Keratinocyte (primary cell): ENCODE data around the gene DSG4. TPM values are rescaled to one million over a fixed set of nuclear protein-coding genes. Genes with fewer than 3 reads are reported as not detected.

Source experiments
- DNase-seq: peaks from one replicate; pipeline ENCODE4 v3.0.0-alpha.2; 2011; ENCODE audit warnings: low read depth, missing footprints, low spot score
- FAIRE-seq: peaks from 2 replicates; lab custom pipeline; 2011; peaks lifted over from hg19 to GRCh38; lab: Jason Lieb, UNC
- H2AFZ ChIP-seq: 2 replicates; pipeline ENCODE4 v1.6.0; 2012; ENCODE audit warnings: low read length, control low read depth, inconsistent platforms; ENCODE audit not compliant: control insufficient read depth
- H3K27ac ChIP-seq: 2 replicates; pipeline ENCODE4 v1.5.1; 2011; ENCODE audit warnings: low read length; ENCODE audit not compliant: control insufficient read depth, insufficient read depth
- H3K27me3 ChIP-seq: 3 replicates; pipeline ENCODE4 v1.6.0; 2011; ENCODE audit warnings: low read length; ENCODE audit not compliant: control insufficient read depth, insufficient read depth; ENCODE audit errors: extremely low read depth
- H3K36me3 ChIP-seq, 2 experiments: 2 replicates in 1 of 2; 3 replicates in 1 of 2; pipeline ENCODE4 v1.5.1; 2011; ENCODE audit warnings: low read length in 2 of 2, mild to moderate bottlenecking in 1 of 2; ENCODE audit not compliant: control insufficient read depth in 2 of 2, insufficient read depth in 2 of 2; ENCODE audit errors: extremely low read depth in 1 of 2
- H3K4me1 ChIP-seq: 3 replicates; pipeline ENCODE4 v1.5.1; 2011; ENCODE audit warnings: low read length; ENCODE audit not compliant: control insufficient read depth, insufficient read depth; ENCODE audit errors: extremely low read depth
- H3K4me2 ChIP-seq: 3 replicates; pipeline ENCODE4 v1.6.0; 2011; ENCODE audit warnings: low read depth, low read length; ENCODE audit not compliant: control insufficient read depth, insufficient read depth; ENCODE audit errors: extremely low read depth
- H3K4me3 ChIP-seq, 3 experiments: fragments of 200-600 bp in 1 of 3; sonication (generic) in 1 of 3; 2 replicates in 2 of 3; 3 replicates in 1 of 3; pipeline ENCODE4 v1.5.1; 2011 to 2016; ENCODE audit warnings: low read length in 3 of 3, mild to moderate bottlenecking in 3 of 3, control low read depth in 2 of 3, inconsistent platforms in 1 of 3, low read depth in 1 of 3, mixed read lengths in 1 of 3, mixed run types in 1 of 3, moderate library complexity in 1 of 3; ENCODE audit not compliant: control insufficient read depth in 2 of 3, insufficient read depth in 2 of 3; ENCODE audit errors: extremely low read depth in 1 of 3
- H3K79me2 ChIP-seq: 2 replicates; pipeline ENCODE4 v1.6.0; 2012; ENCODE audit warnings: low read length; ENCODE audit not compliant: control insufficient read depth, insufficient read depth
- H3K9ac ChIP-seq: 3 replicates; pipeline ENCODE4 v1.6.0; 2011; ENCODE audit warnings: low read length; ENCODE audit not compliant: control insufficient read depth, insufficient read depth; ENCODE audit errors: extremely low read depth
- H3K9me1 ChIP-seq: 3 replicates; pipeline ENCODE4 v1.6.0; 2011; ENCODE audit warnings: low read length; ENCODE audit not compliant: control insufficient read depth, insufficient read depth; ENCODE audit errors: extremely low read depth
- H3K9me3 ChIP-seq: 2 replicates; pipeline ENCODE4 v1.5.1; 2012; ENCODE audit warnings: low read depth, low read length; ENCODE audit not compliant: control insufficient read depth
- H4K20me1 ChIP-seq: 3 replicates; pipeline ENCODE4 v1.6.0; 2011; ENCODE audit warnings: low read length; ENCODE audit not compliant: control insufficient read depth, insufficient read depth; ENCODE audit errors: extremely low read depth
- CTCF ChIP-seq, 3 experiments: IDR thresholded peaks in 1 of 3; conservative IDR thresholded peaks in 1 of 3; optimal IDR thresholded peaks in 1 of 3; 2 replicates in 2 of 3; 3 replicates in 1 of 3; pipeline versions ENCODE3 to v1.5.1; 2011; ENCODE audit warnings: low read length in 3 of 3, mild to moderate bottlenecking in 3 of 3, moderate library complexity in 2 of 3, control low read depth in 1 of 3, inconsistent platforms in 1 of 3; ENCODE audit not compliant: insufficient read depth in 2 of 3; ENCODE audit errors: extremely low read depth in 1 of 3
- EZH2 ChIP-seq: IDR thresholded peaks from one replicate; pipeline ENCODE4 v1.6.1; 2012; ENCODE audit warnings: inconsistent platforms, mild to moderate bottlenecking, low read length, moderate library complexity
- dilution Hi-C: fragments of 300-500 bp; cut with MboI; formaldehyde crosslinking; loops from one replicate; pipeline ENCODE4 v1.7.0; 2020; ENCODE audit warnings: low sequenced_read_pairs; ENCODE audit not compliant: extremely low pct_ligation_motif_present
- polyA plus RNA-seq, 5 experiments: library from polyadenylated mRNA; depleted of rRNA in 3 of 5; stranded (reverse) in 3 of 5; stranded (forward) in 1 of 5; unstranded in 1 of 5; fragments of >200 nt; gene quantifications; 1 replicate in 1 of 5; 2 replicates in 3 of 5; 3 replicates in 1 of 5; pipeline versions ENCODE4 v1.2.1 to v1.2.3, GENCODE V29; 2011 to 2012; ENCODE audit warnings: missing spikeins in 2 of 5, low read depth in 1 of 5, low replicate concordance in 1 of 5

DSG4 gene
- polyA plus RNA-seq, 1 donor (not counting 4 experiments of a cell fraction or from before 2014, with no cell fraction given), result 0.18 TPM

GRCh38 chr18:31380912-31381311 lies 4.3 kb downstream of the DSG4 start:
- H3K36me3 ChIP-seq, result no peaks in the 10 kb centered on the region
- H3K9ac ChIP-seq, result no peak overlapping the region
- H3K4me2 ChIP-seq, result no peak overlapping the region
- H4K20me1 ChIP-seq, result no peaks in the 10 kb centered on the region
- no peak overlapping the region for H2AFZ ChIP-seq
- H3K79me2 ChIP-seq, result no peaks in the 10 kb centered on the region
- H3K9me3 ChIP-seq, result no peaks in the 10 kb centered on the region
- dilution Hi-C loops, result no loop called here
- H3K4me1 ChIP-seq, result peaks cover 11% of the 10 kb centered on the region
- no peak overlapping the region for H3K27ac ChIP-seq
- DNase-seq (peak; percentile 7), FAIRE-seq (no peak)
- no peak overlapping the region for H3K4me3 ChIP-seq
- no peaks in the 10 kb centered on the region for H3K9me1 ChIP-seq
- no peaks in the 10 kb centered on the region for H3K27me3 ChIP-seq
- TF ChIP-seq CTCF (optimal IDR thresholded peaks at IDR 0.05 in 1 of 3, IDR thresholded peaks at IDR 0.05 in 1 of 3, conservative IDR thresholded peaks at IDR 0.05 in 1 of 3; ENCODE audit: extremely low read depth in 1 of 3, insufficient read depth in 2 of 3, low read length in 3 of 3) (no peak), EZH2 (no peak)

GRCh38 chr18:31382107-31382506 lies 5.5 kb downstream of the DSG4 start:
- H4K20me1 ChIP-seq, result no peaks in the 10 kb centered on the region
- no peak for DNase-seq
- H3K4me2 ChIP-seq, result no peak overlapping the region
- H2AFZ ChIP-seq, result no peak overlapping the region
- no peaks in the 10 kb centered on the region for H3K9me3 ChIP-seq
- TF ChIP-seq CTCF (optimal IDR thresholded peaks at IDR 0.05 in 1 of 3, IDR thresholded peaks at IDR 0.05 in 1 of 3, conservative IDR thresholded peaks at IDR 0.05 in 1 of 3; ENCODE audit: extremely low read depth in 1 of 3, insufficient read depth in 2 of 3, low read length in 3 of 3) (no peak), EZH2 (no peak)
- H3K27ac ChIP-seq, result no peak overlapping the region
- peaks cover 11% of the 10 kb centered on the region for H3K4me1 ChIP-seq
- no peaks in the 10 kb centered on the region for H3K9me1 ChIP-seq
- no peak overlapping the region for H3K9ac ChIP-seq
- no peaks in the 10 kb centered on the region for H3K27me3 ChIP-seq
- H3K36me3 ChIP-seq, result no peaks in the 10 kb centered on the region
- no peak for FAIRE-seq
- no peaks in the 10 kb centered on the region for H3K79me2 ChIP-seq
- dilution Hi-C loops, result no loop called here
- H3K4me3 ChIP-seq, result no peak overlapping the region
